Esophagus muscularis mucosa (tissue), 4 donors: ENCODE measurements around the gene EXOC6B. TPM values are rescaled to one million over a fixed set of nuclear protein-coding genes. Genes with fewer than 3 reads are reported as not detected.

ENCODE experiments used
- DNase-seq: peaks from one replicate; pipeline ENCODE4 v3.0.0-alpha.2; 2017; ENCODE audit errors: extremely low spot score
- H3K27ac ChIP-seq, 4 donors: fragments of 200-600 bp; sonication (generic); replicated peaks in 1 of 4; 1 replicate in 3 of 4; 2 replicates in 1 of 4; pipeline ENCODE4 v1.5.1; 2016 to 2019; ENCODE audit warnings: mild to moderate bottlenecking in 1 of 4
- H3K27me3 ChIP-seq, 4 donors: fragments of 200-600 bp; sonication (generic); one replicate each; pipeline versions ENCODE4 v1.5.1 to v1.6.0; 2016 to 2019
- H3K36me3 ChIP-seq, 4 donors: fragments of 200-600 bp; sonication (generic); one replicate each; pipeline ENCODE4 v1.5.1; 2016 to 2019
- H3K4me1 ChIP-seq, 4 donors: fragments of 200-600 bp; sonication (generic); one replicate each; pipeline ENCODE4 v1.5.1; 2016 to 2019
- H3K4me3 ChIP-seq, 4 donors: fragments of 200-600 bp; sonication (generic); 1 replicate in 2 of 4; 2 replicates in 2 of 4; pipeline ENCODE4 v1.5.1; 2016 to 2019; ENCODE audit warnings: mild to moderate bottlenecking in 4 of 4, moderate library complexity in 1 of 4
- H3K9me3 ChIP-seq, 4 donors: fragments of 200-600 bp; sonication (generic); 1 replicate in 3 of 4; 2 replicates in 1 of 4; pipeline ENCODE4 v1.5.1; 2016 to 2019
- EP300 ChIP-seq: sonication (generic); formaldehyde crosslinking; IDR thresholded peaks from one replicate; pipeline ENCODE4 v1.6.1; 2017; ENCODE audit warnings: antibody characterized with exemption
- POLR2A ChIP-seq: fragments of 450-650 bp; IDR thresholded peaks from one replicate; pipeline ENCODE4 v1.6.1; 2017; ENCODE audit warnings: antibody characterized with exemption, moderate library complexity, mild to moderate bottlenecking, low read depth
- POLR2AphosphoS5 ChIP-seq, 2 donors: sonication (generic); formaldehyde crosslinking; IDR thresholded peaks; one replicate each; pipeline ENCODE4 v1.6.1; 2017; ENCODE audit warnings: antibody characterized with exemption in 2 of 2
- WGBS: methylation state at CpG from one replicate; pipeline ENCODE4 v1.1.5; 2018; 5-methylcytosine and 5-hydroxymethylcytosine counted together
- intact Hi-C: fragments of 100-400 bp; cut with DNase I; formaldehyde crosslinking; loops from one replicate; pipeline ENCODE4 v1.15.1; 2023
- total RNA-seq, 4 donors: library from RNA; depleted of rRNA; stranded (reverse); fragments of >200 nt; gene quantifications; one replicate each; pipeline versions ENCODE4 v1.1.0 to v1.2.1, GENCODE V29; 2016
- TF ChIP-seq, protein P1 (sequence below), 3 experiments: fragments of 200-600 bp in 2 of 3; fragments of 450-650 bp in 1 of 3; sonication (generic) in 2 of 3; IDR thresholded peaks; one replicate each; pipeline ENCODE4 v1.5.1; 2017 to 2019; ENCODE audit warnings: antibody characterized with exemption in 3 of 3, mild to moderate bottlenecking in 2 of 3, moderate library complexity in 1 of 3

Gene EXOC6B
- total RNA-seq, 4 donors from 2014 or later: 24.5 to 45.9 (median 37.4) TPM

DNA sequence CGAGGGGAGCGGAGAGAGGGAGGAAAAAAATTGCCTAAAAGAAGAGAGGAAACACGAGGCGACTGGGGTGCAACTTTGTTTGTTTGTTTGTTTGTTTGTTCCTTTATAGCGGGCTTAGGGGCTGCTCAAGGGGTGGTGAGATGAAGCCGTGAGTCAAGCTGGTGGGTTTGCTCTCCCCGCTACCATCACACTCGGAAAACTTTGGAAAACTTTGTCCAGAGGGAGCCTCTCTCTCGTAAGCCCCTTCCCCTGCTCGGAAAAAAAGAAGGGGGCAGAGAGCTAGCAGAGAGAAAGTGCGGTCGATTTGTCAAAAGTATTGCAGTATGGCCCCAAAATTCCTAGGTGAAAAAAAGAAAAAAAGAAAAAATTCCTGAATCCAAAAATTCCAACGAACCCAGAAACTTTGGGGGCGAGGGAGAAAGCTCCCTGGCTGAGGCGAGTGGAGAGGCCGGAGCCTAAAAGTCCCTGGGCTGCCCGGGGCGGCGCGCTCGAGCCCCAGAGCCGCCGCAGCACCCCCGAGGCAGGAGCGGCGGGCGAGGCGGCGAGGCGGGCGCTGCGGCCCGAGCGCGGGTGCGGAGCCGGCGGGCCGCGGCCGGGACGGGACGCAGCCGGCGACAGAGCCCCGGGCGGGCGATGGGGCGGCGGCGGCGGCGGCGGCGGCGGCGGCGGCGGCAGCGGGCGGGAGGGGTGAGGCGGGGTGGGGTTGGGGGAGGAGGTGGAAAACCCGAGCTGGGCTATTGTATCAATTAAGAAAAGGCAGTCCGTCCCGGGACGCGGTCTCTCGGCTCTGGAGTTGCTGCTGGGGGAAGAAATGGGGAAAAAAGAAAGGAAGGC lies 677.6 kb downstream of the EXOC6B start:
- no peaks in the 10 kb centered on the region for H3K9me3 ChIP-seq
- intact Hi-C loops: loop anchor here (5.0 to 10.0 kb wide), 2 partner anchors 221 to 597 kb away; no protein-coding TSS in a partner anchor
- no peaks in the 10 kb centered on the region for H3K36me3 ChIP-seq
- DNase-seq: peak; percentile 89
- 1% methylated on average over 68 of the region's 68 CpGs for WGBS
- H3K27me3 ChIP-seq: peaks cover 11 to 89% (median 52%) of the 10 kb centered on the region in 4 donors
- no peak overlapping the region for H3K27ac ChIP-seq
- TF ChIP-seq, protein P1, sequence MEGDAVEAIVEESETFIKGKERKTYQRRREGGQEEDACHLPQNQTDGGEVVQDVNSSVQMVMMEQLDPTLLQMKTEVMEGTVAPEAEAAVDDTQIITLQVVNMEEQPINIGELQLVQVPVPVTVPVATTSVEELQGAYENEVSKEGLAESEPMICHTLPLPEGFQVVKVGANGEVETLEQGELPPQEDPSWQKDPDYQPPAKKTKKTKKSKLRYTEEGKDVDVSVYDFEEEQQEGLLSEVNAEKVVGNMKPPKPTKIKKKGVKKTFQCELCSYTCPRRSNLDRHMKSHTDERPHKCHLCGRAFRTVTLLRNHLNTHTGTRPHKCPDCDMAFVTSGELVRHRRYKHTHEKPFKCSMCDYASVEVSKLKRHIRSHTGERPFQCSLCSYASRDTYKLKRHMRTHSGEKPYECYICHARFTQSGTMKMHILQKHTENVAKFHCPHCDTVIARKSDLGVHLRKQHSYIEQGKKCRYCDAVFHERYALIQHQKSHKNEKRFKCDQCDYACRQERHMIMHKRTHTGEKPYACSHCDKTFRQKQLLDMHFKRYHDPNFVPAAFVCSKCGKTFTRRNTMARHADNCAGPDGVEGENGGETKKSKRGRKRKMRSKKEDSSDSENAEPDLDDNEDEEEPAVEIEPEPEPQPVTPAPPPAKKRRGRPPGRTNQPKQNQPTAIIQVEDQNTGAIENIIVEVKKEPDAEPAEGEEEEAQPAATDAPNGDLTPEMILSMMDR (IDR thresholded peaks at IDR 0.05): no peak
- TF ChIP-seq POLR2AphosphoS5 (IDR thresholded peaks at IDR 0.05) (no peak), EP300 (no peak), POLR2A (no peak)
- H3K4me3 ChIP-seq: peak overlapping the region; percentile 52 to 61 (median 56)
- H3K4me1 ChIP-seq: peaks cover 59 to 73% (median 70%) of the 10 kb centered on the region in 4 donors

DNA sequence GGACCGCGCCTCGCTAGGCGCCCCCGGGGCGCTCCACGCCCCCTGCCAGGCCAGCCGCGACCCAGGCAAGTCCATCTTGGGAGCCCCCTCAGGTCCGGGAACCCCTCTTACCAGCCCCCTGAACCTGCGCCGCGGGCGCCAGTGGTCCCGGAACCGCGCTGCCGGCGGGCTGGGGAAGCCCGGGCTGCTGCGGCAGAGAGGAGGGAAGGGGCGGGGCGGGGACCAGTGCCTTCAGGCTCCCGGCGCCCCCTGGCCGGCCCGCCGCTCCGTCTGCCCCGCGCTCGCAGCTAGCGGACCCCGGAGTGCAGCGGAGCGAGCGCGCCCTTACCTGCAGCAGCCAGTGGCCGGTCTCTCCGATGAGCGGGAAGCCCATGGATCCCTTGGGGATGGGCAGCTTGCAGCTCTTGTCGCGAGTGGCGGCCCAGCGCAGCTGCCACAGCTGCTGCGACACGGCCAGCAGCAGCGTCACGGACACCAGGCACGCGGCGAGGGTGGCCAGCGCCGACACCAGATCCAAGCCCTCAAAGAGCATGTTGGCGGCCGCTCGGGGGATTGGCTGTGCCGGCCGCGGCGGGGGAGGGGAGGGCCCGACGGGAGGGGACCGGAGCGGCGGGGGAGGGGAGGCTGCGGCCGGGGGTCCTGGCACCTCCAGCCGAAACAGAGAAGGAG lies 678.4 kb downstream of the EXOC6B start, which contains the start of gene CYP26B1:
TSS of gene CYP26B1 (minus strand) at position 560 of the 669 bp plus-strand sequence. CDS start at position 532, 28 bp downstream.
- H3K4me1 ChIP-seq: peaks cover 67 to 81% (median 78%) of the 10 kb centered on the region in 4 donors
- peak; percentile 62 for DNase-seq
- no peak within 1 kb of the TSS for H3K27ac ChIP-seq
- TF ChIP-seq POLR2A (no peak), EP300 (no peak), POLR2AphosphoS5 (IDR thresholded peaks at IDR 0.05) (no peak)
- TF ChIP-seq, protein P1 (IDR thresholded peaks at IDR 0.05): no peak
- H3K4me3 ChIP-seq: peak within 1 kb of the TSS; percentile 52 to 61 (median 56)
- no peaks in the 10 kb centered on the region for H3K36me3 ChIP-seq
- peaks cover 11 to 84% (median 52%) of the 10 kb centered on the region in 4 donors for H3K27me3 ChIP-seq
- intact Hi-C loops: loop anchor here (5.0 to 10.0 kb wide), 2 partner anchors 220 to 597 kb away; no protein-coding TSS in a partner anchor
- no peaks in the 10 kb centered on the region for H3K9me3 ChIP-seq
- 4% methylated on average over 26 of the region's 69 CpGs for WGBS

- Histone ChIP-seq H3K9me3 (no peaks in the 10 kb centered on the region), H3K4me3 (peak overlapping the region; percentile 52 to 61 (median 56)), H3K27ac (no peak overlapping the region), H3K4me1 (peaks cover 69 to 85% (median 83%) of the 10 kb centered on the region in 4 donors), H3K27me3 (peaks cover 11 to 78% (median 52%) of the 10 kb centered on the region in 4 donors), H3K36me3 (no peaks in the 10 kb centered on the region)
- 3% methylated on average over 51 of the region's 58 CpGs for WGBS
- peak; percentile 89 for DNase-seq
- intact Hi-C loops: loop anchor here (5.0 to 10.0 kb wide), 2 partner anchors 219 to 598 kb away; no protein-coding TSS in a partner anchor
- TF ChIP-seq EP300: no peak
- TF ChIP-seq POLR2AphosphoS5 (IDR thresholded peaks at IDR 0.05): no peak
- no peak for TF ChIP-seq POLR2A
- TF ChIP-seq, protein P1 (IDR thresholded peaks at IDR 0.05): no peak
Measured at GRCh38 chr2:72146347-72147302, 679.2 kb downstream of the EXOC6B start.
